ENCODE data around the gene RBMS3. TPM values are rescaled to one million over a fixed set of nuclear protein-coding genes. Genes with fewer than 3 reads are reported as not detected.

Gene RBMS3
- total and polyA plus RNA-seq, 2 experiments from 2014 or later, result 3.2 to 7.4 TPM

GRCh38 chr3:29610781-29611180, 329.9 kb downstream of the RBMS3 start (continued):
- TF ChIP-seq ZNF462 (CRISPR knock-in tag; IDR thresholded peaks at IDR 0.05) (no peak), ZNF331 (CRISPR knock-in tag; IDR thresholded peaks at IDR 0.05; ENCODE audit: low read depth) (no peak), NANOG (IDR thresholded peaks at IDR 0.05; ENCODE audit: borderline replicate concordance) (no peak), CREB1 (CRISPR knock-in tag; IDR thresholded peaks at IDR 0.05; ENCODE audit: low read depth) (no peak), EZH2 (IDR thresholded peaks at IDR 0.05; ENCODE audit: low read depth, unreplicated experiment) (no peak), REST (IDR thresholded peaks at IDR 0.05; ENCODE audit: unreplicated experiment) (no peak), ZNF114 (CRISPR knock-in tag; IDR thresholded peaks at IDR 0.05) (no peak), STAT1 (IDR thresholded peaks at IDR 0.05; ENCODE audit: unreplicated experiment) (no peak), CTCF (conservative IDR thresholded peaks at IDR 0.05; ENCODE audit: low read depth in 2 of 2) (no peak)
